ENCODE measurements around the gene METTL9. TPM values are rescaled to one million over a fixed set of nuclear protein-coding genes. Genes with fewer than 3 reads are reported as not detected.

METTL9 gene
- total RNA-seq, 1 experiment from 2014 or later, result 41.4 TPM

GRCh38 chr16:21610766-21611165 is 11.4 kb downstream of the METTL9 start:
- H3K36me3 ChIP-seq (ENCODE audit: control insufficient read depth in 1 of 2, insufficient read depth in 2 of 2, low read length in 2 of 2), result no peaks in the 10 kb centered on the region
- BruUV-seq (replicated peaks), result no TSS peak
- intact Hi-C loops (cut with micrococcal nuclease), result no loop called here
- no peaks in the 10 kb centered on the region for H3K9me2 ChIP-seq (ENCODE audit: insufficient read depth)
- no peaks in the 10 kb centered on the region for H3K27me3 ChIP-seq (ENCODE audit: insufficient read depth, low read length)
- peaks cover 58% of the 10 kb centered on the region for H3K79me2 ChIP-seq (ENCODE audit: insufficient read depth, low read length)
- no peak overlapping the region for H3K9ac ChIP-seq (ENCODE audit: low read length)
- DNase-seq (ENCODE audit: low read depth, low spot score), result no peak
- TF ChIP-seq CTCF (IDR thresholded peaks at IDR 0.05 in 2 of 3, conservative IDR thresholded peaks at IDR 0.05 in 1 of 3; ENCODE audit: borderline replicate concordance in 1 of 3, insufficient read depth in 1 of 3, low read depth in 2 of 3, low read length in 2 of 3) (no peak), ZFX (IDR thresholded peaks at IDR 0.05) (no peak), MAX (IDR thresholded peaks at IDR 0.05) (no peak), JUND (IDR thresholded peaks at IDR 0.05) (no peak), CBX3 (IDR thresholded peaks at IDR 0.05; ENCODE audit: low read depth) (no peak), ZBTB33 (IDR thresholded peaks at IDR 0.05; ENCODE audit: extremely low read depth, insufficient replicate concordance, low read length) (no peak), REST (IDR thresholded peaks at IDR 0.05; ENCODE audit: low read depth) (no peak), SRF (IDR thresholded peaks at IDR 0.05; ENCODE audit: low read depth) (no peak), EZH2phosphoT487 (IDR thresholded peaks at IDR 0.05; ENCODE audit: borderline replicate concordance) (no peak), SP1 (IDR thresholded peaks at IDR 0.05; ENCODE audit: low read depth) (no peak), EZH2 (IDR thresholded peaks at IDR 0.05) (no peak), CEBPB (IDR thresholded peaks at IDR 0.05; ENCODE audit: low read depth) (no peak), ZNF274 (IDR thresholded peaks at IDR 0.05; ENCODE audit: low read depth, low read length) (no peak), EGR1 (IDR thresholded peaks at IDR 0.05; ENCODE audit: low read depth) (no peak), SIN3A (IDR thresholded peaks at IDR 0.05; ENCODE audit: low read depth) (no peak), YY1 (IDR thresholded peaks at IDR 0.05; ENCODE audit: extremely low read depth, insufficient replicate concordance, low read depth, low read length) (no peak), RAD21 (IDR thresholded peaks at IDR 0.05; ENCODE audit: low read depth) (no peak)
- TF ChIP-seq, protein P1, sequence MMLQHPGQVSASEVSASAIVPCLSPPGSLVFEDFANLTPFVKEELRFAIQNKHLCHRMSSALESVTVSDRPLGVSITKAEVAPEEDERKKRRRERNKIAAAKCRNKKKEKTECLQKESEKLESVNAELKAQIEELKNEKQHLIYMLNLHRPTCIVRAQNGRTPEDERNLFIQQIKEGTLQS (IDR thresholded peaks at IDR 0.05), result no peak
- no peaks in the 10 kb centered on the region for H3K9me3 ChIP-seq (ENCODE audit: control insufficient read depth in 1 of 2, insufficient read depth in 1 of 2, low read depth in 1 of 2, low read length in 2 of 2)
- POLR2A ChIA-PET, result no interaction called here
- H3K4me1 ChIP-seq (ENCODE audit: control insufficient read depth in 1 of 2, insufficient read depth in 2 of 2, low read length in 2 of 2), result peaks cover 0 to under 1% of the 10 kb centered on the region in 2 experiments; a peak in 1 of 4 replicates
- ATAC-seq, result no peak
- RAD21 ChIA-PET (ENCODE audit: low non-redundant PET in 1 of 2, low total read pairs in 2 of 2, uncharacterized antibody in 2 of 2, unreplicated experiment in 2 of 2), result no interaction called here
- no peaks in the 10 kb centered on the region for H4K20me1 ChIP-seq (ENCODE audit: insufficient read depth)
- H3K4me2 ChIP-seq (ENCODE audit: low read length), result no peak overlapping the region
- no peak overlapping the region for H3K27ac ChIP-seq (ENCODE audit: low read depth, low read length)
- CTCF ChIA-PET, result no interaction called here
- H2AFZ ChIP-seq (ENCODE audit: low read depth, low read length, poor library complexity, severe bottlenecking), result no peak overlapping the region
- no peak overlapping the region for H3K4me3 ChIP-seq (replicated peaks in 1 of 2; ENCODE audit: low read depth in 1 of 2, low read length in 2 of 2)
